GM19238 (cell line): Measurements from ENCODE around the gene JAK2.
"Not testable (repeated sequence)": the region's sequence is repeated elsewhere in the genome, so short reads cannot be mapped to it uniquely, and the experiment has no call there.

Source experiments
- DNase-seq: peaks from one replicate; pipeline ENCODE4 v3.0.0; 2011; ENCODE audit warnings: low spot score; ENCODE audit not compliant: insufficient read length

Gene JAK2

DNA sequence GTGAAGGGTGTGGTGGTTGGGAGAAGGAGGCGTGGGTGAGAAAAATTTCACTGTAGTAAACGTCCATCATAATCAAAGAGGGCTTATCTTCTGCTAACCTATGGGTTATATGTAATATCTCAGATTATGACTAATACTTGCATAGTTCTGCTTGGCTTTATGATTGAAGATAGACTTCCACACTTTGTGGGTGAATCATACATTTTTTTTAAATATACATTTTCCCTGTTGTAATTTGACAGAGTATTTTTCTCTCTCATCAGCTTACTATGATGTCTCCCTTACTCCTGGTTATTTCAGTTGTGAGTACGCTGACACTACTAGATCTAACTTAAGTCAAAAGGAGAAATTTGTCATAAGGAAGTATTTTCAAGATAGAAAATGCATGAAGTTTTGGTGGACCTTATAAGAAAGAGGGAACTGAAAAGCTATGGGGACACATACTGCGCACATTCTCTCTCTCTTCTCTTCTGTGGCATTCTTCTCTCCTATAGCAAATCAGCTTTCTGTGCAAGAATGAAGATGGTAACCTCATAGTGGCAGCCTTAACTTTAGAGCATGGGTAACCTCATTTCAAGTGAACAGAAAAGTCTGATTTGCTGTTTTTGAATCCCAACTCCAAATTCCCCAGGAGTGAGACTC, 4.9 kb upstream of the JAK2 start:
- no peak for DNase-seq

DNA sequence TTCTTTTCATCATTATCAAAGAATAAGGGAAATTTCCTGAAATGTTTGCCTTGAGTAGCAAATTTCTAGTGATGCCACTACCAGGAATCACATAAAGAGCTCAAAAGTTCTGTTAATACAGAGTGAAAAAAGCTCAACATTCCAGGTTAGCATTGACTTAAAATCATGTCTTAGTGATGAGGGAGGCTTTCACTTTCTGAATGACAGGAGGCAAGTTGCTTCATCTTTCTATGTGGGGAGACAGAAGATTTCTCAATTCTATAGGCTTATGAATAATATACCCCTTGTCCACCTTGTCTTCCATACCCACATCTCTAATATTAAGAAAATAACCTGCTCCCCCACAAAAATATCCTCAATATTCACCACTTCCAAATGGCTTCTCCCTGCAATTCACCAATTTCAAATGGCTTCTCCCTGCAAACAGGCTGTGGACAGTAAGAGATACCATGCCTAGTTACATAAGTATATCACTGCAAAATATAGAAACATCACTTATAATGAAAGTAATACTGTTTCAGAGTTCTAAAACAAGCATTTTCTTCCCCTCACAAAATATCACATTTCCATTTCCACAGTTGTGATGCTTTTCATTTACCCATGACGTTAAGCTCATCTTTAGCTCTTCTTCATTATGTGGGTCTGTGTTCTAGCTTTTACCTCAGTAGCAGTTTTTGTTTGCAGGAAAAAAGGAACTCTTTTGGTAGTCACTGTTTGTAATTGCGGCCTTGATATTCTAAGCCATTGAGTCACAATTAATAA, 2.2 kb upstream of the JAK2 start:
- no peak for DNase-seq

DNA sequence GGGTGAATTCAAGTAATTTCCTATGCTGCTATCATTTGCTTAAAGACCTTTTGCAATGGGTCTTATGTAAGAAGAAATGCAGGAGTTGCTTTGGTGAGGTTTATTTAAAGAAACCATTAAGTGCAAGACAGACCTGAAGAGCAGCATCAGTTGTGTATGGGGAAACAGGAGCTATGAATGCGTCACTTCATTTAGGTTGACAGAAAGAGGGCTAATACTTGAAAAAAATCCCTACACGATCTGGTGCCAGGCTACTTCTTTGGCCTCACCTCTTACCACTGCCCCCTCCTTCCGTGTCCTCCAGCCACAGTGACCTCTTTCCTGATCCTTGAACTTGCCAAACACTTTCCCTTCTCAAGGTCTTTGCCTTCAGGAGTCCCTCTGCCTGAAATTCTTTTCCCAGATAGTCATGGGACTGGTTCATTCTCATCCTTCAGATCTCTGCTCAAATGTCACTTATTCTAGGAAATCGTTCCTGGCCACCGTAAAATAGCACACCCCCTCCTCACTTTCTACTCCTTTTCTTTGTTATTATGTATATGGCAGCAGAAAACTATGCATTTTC, 1.4 kb upstream of the JAK2 start:
- DNase-seq = no peak

- no peak for DNase-seq
Measured at GRCh38 chr9:4984171-4984620, 876 bp upstream of the JAK2 start.

DNA sequence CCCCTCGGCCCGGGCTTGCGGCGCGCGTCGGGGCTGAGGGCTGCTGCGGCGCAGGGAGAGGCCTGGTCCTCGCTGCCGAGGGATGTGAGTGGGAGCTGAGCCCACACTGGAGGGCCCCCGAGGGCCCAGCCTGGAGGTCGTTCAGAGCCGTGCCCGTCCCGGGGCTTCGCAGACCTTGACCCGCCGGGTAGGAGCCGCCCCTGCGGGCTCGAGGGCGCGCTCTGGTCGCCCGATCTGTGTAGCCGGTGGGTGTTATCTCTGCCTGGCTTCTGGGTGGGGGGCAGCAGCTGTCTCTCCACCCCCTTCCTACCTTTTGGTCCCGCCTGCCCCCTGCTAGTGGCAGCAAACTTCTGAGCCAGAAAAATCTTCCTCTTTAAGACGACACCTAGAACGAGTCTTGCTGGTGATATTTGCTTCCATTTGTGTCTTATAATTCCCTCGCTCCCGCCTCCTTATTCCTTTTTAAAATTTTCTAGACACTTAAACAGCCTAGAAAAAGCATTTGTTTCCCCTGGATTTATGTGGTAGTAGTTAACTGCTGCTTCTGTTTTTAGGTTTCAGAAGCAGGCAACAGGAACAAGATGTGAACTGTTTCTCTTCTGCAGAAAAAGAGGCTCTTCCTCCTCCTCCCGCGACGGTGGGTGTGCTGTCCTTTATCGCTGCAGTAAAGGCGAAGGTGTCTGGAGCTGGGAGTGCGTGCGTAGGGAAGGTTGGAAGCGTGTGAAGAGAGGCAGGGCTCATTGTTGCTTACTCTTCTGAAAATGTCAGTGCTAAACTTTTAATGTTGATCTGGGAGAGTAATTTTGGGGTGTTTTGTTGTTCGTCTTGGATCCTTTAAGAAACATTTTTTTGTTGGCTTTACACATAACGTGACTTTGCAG, 554 bp downstream of the JAK2 start:
- DNase-seq = no peak

GRCh38 chr9:4986296-4986695, 1.2 kb downstream of the JAK2 start:
- DNase-seq = no peak

- no peak for DNase-seq
Measured at GRCh38 chr9:4986783-4987182, 1.7 kb downstream of the JAK2 start.

DNA sequence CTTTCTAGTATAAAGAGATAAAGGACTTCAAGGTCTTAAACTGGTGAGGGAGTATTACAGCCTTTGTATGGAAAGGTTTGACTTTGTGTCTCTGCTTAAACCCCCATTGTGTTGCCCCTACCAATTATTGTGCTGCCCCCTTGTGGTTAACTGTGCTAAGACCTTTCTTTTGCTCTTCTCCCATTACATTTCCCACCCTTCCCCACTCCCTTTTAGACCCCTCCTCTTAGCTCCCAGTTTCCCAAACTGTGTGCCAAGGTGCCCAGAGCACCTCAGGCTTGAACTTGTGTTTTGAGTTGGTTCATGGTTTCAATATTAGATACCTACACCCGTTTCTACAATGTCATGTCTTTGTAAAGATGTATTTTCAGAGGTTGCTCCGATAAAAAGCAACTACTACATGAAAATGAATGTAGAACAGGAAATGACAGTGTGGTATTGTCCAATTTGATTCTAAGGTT, 2.9 kb downstream of the JAK2 start:
- no peak for DNase-seq

- DNase-seq = no peak
Measured at GRCh38 chr9:4992872-4993271, 7.8 kb downstream of the JAK2 start.

GRCh38 chr9:4994166-4994890, 9.3 kb downstream of the JAK2 start:
- DNase-seq = no peak

GRCh38 chr9:4997196-4997595, 12.1 kb downstream of the JAK2 start:
- no peak for DNase-seq

- DNase-seq = no peak
Measured at GRCh38 chr9:4997631-4998030, 12.6 kb downstream of the JAK2 start.

DNA sequence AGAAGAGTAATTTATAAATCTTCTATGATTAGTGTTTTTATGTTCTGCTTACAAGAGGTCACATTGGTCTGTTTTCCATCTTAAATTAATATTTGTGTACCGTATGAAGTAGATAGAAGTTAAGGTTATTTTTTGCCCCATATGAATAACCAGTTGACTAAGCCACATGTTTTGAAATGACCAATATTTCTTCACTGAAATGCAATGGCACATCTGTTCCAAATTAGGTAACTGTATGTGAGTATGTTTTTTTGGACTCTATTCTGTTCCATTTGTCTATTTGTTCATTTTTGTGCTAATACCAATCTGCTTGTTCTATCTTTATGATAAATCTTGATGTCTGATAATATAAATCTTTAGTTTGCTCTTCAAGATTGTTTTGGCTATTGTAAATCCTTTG, 17.7 kb downstream of the JAK2 start:
- no peak for DNase-seq

GRCh38 chr9:5004481-5004880, 19.4 kb downstream of the JAK2 start:
- no peak for DNase-seq

DNA sequence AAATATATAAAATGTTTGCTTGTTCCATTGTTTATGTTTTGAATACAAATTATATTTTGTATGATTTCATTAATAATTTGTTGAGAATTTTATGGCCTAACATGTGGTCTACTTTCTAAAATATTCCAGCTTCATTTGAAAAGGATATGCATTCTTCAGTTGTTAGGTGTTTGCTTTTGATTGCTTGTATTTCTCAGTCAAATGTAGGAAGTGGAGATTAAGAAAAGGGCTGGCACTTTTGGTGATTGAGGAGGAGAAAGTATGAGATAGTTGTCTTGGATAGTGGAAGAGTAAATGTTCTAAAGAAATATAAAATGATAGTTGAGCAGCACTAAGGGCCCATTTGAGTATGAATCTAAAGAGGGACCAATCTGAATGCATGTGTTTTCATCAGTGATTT, 23.1 kb downstream of the JAK2 start:
- DNase-seq = no peak

GRCh38 chr9:5013374-5013773, 28.3 kb downstream of the JAK2 start:
- DNase-seq = no peak

- DNase-seq = no peak
Measured at GRCh38 chr9:5015934-5016333, 30.9 kb downstream of the JAK2 start.

DNA sequence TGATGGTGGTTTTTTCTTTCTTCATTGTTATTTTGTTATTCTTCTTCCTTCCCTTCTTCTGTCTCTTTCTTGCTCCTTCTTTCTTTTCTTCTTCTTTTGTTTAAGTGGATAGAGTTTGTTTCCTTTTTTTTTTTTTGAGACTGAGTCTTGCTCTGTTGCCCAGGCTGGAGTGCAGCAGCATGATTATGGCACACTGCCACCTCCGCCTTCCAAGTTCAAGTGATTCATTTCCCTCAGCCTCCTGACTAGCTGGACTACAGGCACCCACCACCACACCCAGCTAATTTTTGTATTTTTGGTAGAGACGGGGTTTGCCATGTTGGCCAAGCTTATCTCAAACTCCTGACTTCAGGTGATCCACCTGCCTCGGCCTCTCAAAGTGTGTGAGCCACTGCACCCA, 40.3 kb downstream of the JAK2 start:
- no peak for DNase-seq

DNA sequence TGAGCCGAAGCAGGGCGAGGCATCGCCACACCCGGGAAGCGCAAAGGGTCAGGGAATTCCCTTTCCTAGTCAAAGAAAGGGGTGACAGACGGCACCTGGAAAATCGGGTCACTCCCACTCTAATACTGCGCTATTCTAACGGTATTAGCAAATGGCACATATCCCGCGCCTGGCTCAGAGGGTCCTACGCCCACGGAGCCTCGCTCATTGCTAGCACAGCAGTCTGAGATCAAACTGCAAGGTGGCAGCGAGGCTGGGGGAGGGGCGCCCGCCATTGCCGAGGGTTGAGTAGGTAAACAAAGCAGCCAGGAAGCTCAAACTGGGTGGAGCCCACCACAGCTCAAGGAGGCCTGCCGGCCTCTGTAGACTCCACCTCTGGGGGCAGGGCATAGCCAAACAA, 46.9 kb downstream of the JAK2 start:
- not testable (repeated sequence) for DNase-seq

DNA sequence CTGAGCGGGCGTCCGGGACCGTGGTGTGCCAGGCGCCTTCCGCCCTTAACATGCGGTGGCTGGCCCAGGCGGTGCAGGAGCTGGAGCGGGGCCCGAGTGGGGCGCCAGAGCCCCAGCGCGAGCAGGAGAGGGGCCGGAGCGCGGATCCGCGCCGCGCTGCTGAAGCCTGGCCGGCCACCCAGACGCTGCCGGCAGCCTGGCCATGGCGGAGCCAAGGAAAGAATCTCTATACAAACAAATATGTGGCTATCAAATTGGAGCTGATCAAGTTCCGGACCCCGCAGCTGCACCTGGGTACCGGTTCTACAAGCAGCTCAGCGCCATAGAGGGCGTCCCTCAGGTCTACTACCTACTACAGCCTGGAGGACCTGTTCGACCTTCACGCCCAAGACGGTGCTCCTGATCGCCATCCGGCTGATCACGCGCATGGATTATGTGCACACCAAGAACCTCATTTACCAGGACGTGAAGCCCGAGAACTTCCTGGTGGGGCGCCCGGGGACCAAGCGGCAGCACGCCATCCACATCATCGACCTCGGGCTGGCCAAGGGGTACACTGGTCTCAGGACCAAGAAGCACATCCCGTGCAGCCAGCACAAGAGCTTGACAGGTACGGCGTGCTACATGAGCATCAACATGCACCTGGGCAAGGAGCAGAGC, 55.8 kb downstream of the JAK2 start:
- DNase-seq = no peak
